ENCODE results near the gene CCDC149. TPM values are rescaled to one million over a fixed set of nuclear protein-coding genes. Genes with fewer than 3 reads are reported as not detected.

Gene CCDC149
- total and polyA plus RNA-seq, 2 of the 13 experiments (the other 11 are each of a cell fraction or from before 2014, with no cell fraction given) = 0.44 to 0.95 TPM

GRCh38 chr4:24837336-24837735 lies 75.5 kb downstream of the CCDC149 start (continued):
- no peak for TF ChIP-seq NFRKB (IDR thresholded peaks at IDR 0.05)
- no peak for TF ChIP-seq XBP1 (CRISPR knock-in tag; IDR thresholded peaks at IDR 0.05)
- TF ChIP-seq ZNF800 (CRISPR knock-in tag; IDR thresholded peaks at IDR 0.05) = no peak
- TF ChIP-seq DR1 (CRISPR knock-in tag; IDR thresholded peaks at IDR 0.05) = no peak
- TF ChIP-seq ZZZ3 (CRISPR knock-in tag; IDR thresholded peaks at IDR 0.05; ENCODE audit: borderline replicate concordance) = no peak
- TF ChIP-seq RCOR2 (CRISPR knock-in tag; IDR thresholded peaks at IDR 0.05) = no peak
- TF ChIP-seq ASH2L (IDR thresholded peaks at IDR 0.05; ENCODE audit: insufficient read length, low read depth, low read length) = no peak
- TF ChIP-seq HIC2 (CRISPR knock-in tag; IDR thresholded peaks at IDR 0.05; ENCODE audit: low read depth) = no peak
- TF ChIP-seq GABPA (IDR thresholded peaks at IDR 0.05; ENCODE audit: low read depth, low read length) = no peak
- TF ChIP-seq GABPA (CRISPR knock-in tag; IDR thresholded peaks at IDR 0.05; ENCODE audit: low read depth) = no peak
- no peak for TF ChIP-seq ZNF10 (CRISPR knock-in tag; IDR thresholded peaks at IDR 0.05; ENCODE audit: borderline replicate concordance, low read depth)
- no peak for TF ChIP-seq ARID2 (CRISPR knock-in tag; IDR thresholded peaks at IDR 0.05; ENCODE audit: borderline replicate concordance)

Measured in HepG2 (cell line).